Breast epithelium (tissue), 3 donors: Measurements from ENCODE around the gene ADGRV1.

Experiments
- POLR2A ChIP-seq: fragments of 450-650 bp; IDR thresholded peaks from one replicate; pipeline ENCODE4 v1.6.1; 2016; ENCODE audit warnings: antibody characterized with exemption, mild to moderate bottlenecking, moderate library complexity
- TF ChIP-seq, protein P1 (sequence below), 3 donors: fragments of 450-650 bp; IDR thresholded peaks; one replicate each; pipeline ENCODE4 v1.5.1; 2016 to 2017; ENCODE audit warnings: antibody characterized with exemption in 3 of 3, mild to moderate bottlenecking in 3 of 3, moderate library complexity in 3 of 3

GRCh38 chr5:91178461-91178860 is 619.9 kb downstream of the ADGRV1 start:
- TF ChIP-seq, protein P1, sequence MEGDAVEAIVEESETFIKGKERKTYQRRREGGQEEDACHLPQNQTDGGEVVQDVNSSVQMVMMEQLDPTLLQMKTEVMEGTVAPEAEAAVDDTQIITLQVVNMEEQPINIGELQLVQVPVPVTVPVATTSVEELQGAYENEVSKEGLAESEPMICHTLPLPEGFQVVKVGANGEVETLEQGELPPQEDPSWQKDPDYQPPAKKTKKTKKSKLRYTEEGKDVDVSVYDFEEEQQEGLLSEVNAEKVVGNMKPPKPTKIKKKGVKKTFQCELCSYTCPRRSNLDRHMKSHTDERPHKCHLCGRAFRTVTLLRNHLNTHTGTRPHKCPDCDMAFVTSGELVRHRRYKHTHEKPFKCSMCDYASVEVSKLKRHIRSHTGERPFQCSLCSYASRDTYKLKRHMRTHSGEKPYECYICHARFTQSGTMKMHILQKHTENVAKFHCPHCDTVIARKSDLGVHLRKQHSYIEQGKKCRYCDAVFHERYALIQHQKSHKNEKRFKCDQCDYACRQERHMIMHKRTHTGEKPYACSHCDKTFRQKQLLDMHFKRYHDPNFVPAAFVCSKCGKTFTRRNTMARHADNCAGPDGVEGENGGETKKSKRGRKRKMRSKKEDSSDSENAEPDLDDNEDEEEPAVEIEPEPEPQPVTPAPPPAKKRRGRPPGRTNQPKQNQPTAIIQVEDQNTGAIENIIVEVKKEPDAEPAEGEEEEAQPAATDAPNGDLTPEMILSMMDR (IDR thresholded peaks at IDR 0.05) = no peak
- TF ChIP-seq POLR2A = no peak
